ENCODE measurements around the gene LMAN2.
"Not testable (repeated sequence)": the region's sequence is repeated elsewhere in the genome, so short reads cannot be mapped to it uniquely, and the experiment has no call there.

LMAN2 gene

GRCh38 chr5:177377851-177378776, 26.6 kb upstream of the LMAN2 start:
- DNase-seq: no peak

DNA sequence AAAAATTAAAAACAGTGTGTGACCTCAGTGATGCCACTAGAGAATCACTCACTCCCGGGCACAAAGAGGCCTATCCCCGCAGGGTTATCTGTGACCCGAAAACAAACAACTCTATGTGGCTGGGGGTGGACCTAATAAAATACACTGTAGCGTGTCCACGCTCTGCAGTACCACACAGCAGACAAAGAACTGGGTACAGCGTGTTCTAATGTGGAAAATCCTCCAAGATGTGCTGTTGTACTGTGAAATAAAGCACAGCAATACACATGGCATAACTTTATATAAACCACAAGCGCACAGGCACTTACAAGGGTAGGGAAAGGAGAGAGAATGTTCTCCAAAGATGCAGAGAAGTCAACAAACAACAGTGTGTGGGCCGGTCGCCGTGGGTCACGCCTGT, 24.6 kb upstream of the LMAN2 start:
- DNase-seq: no peak

GRCh38 chr5:177375516-177375915, 24.0 kb upstream of the LMAN2 start:
- not testable (repeated sequence) for DNase-seq

GRCh38 chr5:177374211-177374610, 22.7 kb upstream of the LMAN2 start:
- DNase-seq: no peak

GRCh38 chr5:177373806-177374205, 22.3 kb upstream of the LMAN2 start:
- no peak for DNase-seq

- DNase-seq: no peak
These were observed 21.4 kb upstream of the LMAN2 start for GRCh38 chr5:177372910-177373309.

DNA sequence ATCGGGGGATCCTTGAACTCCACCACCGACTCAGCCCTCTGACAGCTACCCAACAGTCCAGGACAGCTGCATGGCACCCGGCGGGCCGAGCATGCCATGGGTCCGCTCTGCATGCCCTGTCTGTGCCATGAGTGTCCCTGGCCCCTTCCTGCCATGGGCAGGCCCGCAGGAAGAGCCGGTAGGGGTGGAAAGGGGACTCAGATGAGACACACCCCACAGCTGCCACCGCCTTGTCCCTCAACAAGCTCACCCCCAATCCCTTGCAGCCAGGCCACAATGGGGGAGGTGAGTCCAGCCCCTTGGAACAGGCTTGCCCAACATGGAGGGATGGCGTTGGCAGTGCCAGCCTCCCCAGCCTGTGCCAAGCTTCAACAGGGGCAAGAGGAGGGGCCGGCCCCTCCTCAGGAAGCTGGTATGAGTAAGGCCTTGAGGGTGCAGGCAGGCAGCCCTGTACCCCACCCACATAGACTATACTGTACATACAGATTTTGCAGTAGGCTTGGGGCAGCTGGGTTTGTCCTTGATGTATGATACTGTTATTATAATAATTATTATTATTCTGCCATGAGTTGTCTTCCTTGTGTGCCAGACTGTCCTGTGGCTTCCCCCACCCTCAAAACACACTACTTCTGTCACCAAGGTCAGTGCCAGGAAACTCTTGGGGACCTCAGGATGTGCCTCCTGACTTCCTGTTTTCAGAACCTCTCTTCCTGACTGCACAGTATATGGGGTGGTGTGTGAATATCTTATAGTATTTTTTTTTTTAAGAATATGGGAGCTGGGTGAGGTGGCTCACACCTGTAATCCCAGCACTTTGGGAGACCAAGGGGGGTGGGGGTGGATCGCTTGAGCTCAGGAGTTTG, 20.8 kb upstream of the LMAN2 start:
- DNase-seq: no peak

DNA sequence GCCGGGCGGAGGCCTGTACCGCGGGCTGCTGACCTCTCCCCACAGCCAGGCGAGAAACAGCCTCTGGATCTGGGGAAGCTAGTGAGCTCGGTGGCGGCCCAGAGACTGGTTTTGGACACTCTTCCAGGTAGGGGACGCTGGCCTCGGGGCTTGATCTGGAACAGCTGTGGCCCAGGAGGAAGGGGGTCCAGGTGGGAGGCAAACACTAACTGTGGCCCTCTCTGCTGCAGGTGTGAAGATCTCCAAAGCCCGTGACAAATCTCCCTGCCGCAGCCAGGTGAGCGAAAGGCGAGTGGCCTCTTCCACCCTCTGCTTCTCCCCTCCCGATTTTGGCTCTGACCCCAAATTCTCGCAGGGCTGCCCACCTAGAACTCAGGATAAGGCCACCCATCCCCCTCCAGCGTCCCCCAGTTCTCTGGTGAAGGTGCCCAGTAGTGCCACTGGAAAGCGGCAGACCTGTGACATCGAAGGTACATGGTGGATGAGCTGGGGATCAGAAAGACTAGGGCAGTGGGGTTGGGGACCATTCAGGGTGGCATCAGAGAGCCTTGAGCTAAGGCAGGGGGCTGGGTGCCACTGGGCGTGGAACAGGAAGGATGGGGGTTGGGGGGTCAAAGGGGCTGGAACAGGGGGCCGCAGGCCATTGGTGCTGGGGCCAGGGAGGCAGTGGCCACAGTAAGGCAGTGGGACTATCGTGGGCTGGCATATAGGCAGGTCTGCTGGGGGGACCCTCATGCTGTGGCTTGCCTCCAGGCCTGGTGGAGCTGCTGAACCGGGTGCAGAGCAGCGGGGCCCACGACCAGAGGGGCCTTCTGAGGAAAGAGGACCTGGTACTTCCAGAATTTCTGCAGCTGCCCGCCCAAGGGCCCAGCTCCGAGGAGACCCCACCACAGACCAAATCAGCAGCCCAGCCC, 19.9 kb upstream of the LMAN2 start:
- DNase-seq: no peak

GRCh38 chr5:177370488-177371119, 19.1 kb upstream of the LMAN2 start:
- no peak for DNase-seq

- DNase-seq: no peak
These were observed 18.4 kb upstream of the LMAN2 start for GRCh38 chr5:177369645-177370440.

DNA sequence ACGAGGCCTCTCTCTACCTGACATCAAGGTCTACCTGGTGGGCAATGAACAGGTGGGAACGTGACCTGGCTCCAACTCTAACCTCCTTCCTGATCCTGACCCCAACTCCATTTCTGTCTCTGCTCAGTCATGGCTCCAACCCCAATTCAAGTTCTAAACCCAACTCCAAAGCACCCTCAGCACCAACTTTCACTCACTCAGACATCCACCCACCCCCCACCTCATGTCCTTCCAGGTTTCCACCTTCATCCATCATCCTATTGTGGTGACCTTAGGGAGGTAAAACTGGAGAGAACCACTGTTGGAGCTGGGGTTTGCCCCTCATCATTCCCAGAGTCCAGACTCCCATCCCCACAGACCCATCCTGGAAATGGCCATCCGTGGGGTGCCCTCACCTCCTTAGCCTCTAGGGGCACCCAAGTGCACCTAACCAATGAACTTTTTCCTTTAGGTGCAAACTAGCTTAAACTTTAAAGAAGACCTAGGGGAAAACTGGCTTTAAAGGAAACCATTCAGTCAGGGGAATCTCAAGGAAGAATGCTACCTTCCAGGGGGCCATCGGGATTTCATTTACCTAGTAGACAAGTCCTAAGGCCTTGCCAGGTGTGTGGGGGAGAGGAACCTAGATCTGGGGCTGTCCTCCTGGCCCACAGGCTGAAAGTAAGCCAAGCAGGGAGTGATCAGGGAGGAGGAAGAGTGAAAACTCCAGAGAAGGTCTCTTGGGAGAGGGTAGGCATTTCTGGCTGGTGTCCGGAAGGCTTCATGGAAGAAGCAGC, 17.6 kb upstream of the LMAN2 start:
- DNase-seq: no peak

DNA sequence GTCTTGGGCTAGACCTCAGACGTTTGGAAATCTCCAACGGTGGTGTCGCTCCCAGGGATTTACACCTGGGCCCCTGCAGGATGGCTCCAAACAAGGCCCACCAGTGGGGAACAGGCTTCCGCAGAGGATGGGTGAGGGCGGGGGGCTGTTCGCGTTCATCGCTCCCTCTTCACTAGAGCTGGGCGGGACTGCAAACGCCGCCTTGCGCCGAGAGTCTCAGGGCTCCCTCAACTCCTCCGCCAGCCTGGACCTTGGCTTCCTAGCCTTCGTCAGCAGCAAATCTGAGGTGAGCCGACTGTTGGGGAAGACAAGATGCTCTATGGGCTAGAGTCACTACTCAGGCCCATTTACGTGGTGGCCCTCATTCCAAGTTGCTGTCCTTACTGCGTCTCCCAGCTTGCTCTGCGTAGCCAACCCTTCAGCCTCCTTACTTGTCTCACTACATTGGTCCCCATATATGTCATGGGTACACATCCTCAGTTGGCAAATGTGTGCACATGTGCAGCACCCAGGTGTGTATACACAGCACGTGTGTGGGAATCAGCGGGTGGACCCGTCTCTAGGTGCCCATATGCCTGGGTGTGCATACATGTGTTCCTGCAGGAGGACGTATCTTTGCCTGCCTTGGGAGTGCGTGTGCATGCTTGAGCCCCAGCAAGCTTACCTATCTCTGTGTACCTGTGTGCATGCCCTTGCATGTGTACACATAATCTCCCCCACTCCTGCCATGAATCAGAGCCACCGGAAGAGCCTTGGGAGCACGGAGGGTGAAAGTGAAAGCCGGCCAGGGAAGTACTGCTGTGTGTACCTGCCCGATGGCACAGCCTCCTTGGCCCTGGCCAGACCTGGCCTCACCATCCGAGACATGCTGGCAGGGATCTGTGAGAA, 16.8 kb upstream of the LMAN2 start:
- DNase-seq: no peak

GRCh38 chr5:177367323-177367848, 15.9 kb upstream of the LMAN2 start:
- DNase-seq: no peak

- no peak for DNase-seq
These were observed 15.3 kb upstream of the LMAN2 start for GRCh38 chr5:177366528-177367322.

GRCh38 chr5:177365845-177366527, 14.5 kb upstream of the LMAN2 start:
- DNase-seq: no peak

GRCh38 chr5:177364159-177364962, 12.9 kb upstream of the LMAN2 start:
- DNase-seq: no peak

DNA sequence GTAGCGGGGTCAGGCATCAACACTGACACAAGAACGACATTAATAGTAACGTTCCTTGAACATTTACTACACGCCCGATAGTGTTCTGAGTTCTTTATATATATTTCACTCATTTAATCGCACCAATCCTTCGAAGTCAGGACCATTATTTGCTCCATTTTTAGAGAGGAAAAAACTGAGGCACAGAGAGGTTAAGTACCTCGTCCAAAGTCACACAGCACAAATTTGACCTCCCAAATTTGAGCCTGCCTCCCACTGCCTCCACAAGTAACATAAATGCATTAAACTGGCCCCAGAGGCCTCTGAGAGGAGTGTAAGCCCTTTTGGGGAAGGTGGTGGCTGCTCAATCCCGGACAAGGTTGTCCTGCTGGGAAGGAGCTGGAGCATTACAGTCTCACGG, 12.1 kb upstream of the LMAN2 start:
- DNase-seq: no peak
